SK-N-SH treated with all-trans-retinoic acid at 6 μM for 48 hours (cell line): ENCODE measurements around the gene ABCC1.

Source experiments
- ATAC-seq: fragments of 200-7000 bp; cut with Tn5 transposase; 3 replicates; pipeline ENCODE4 v1.9.1; 2020; ENCODE audit warnings: mild to moderate bottlenecking, moderate library complexity
- BACH2 ChIP-seq: fragments of 250-450 bp; sonication (Bioruptor Pico); IDR thresholded peaks from 2 replicates; pipeline ENCODE4 v1.9.0; 2021; ENCODE audit warnings: mild to moderate bottlenecking, borderline replicate concordance
- ESRRG ChIP-seq: fragments of 250-450 bp; sonication (Bioruptor Pico); IDR thresholded peaks from 2 replicates; pipeline ENCODE4 v1.6.1; 2021; ENCODE audit warnings: mild to moderate bottlenecking
- GLIS3 ChIP-seq: fragments of 250-450 bp; sonication (Bioruptor Pico); IDR thresholded peaks from 2 replicates; pipeline ENCODE4 v1.5.0; 2020; ENCODE audit warnings: mild to moderate bottlenecking, moderate library complexity
- OSR1 ChIP-seq: fragments of 250-450 bp; sonication (Bioruptor Pico); IDR thresholded peaks from 2 replicates; pipeline ENCODE4 v1.8.0; 2022; ENCODE audit warnings: moderate library complexity, mild to moderate bottlenecking, inconsistent platforms
- PPARA ChIP-seq: fragments of 250-450 bp; sonication (Bioruptor Pico); IDR thresholded peaks from 2 replicates; pipeline ENCODE4 v1.5.0; 2020; ENCODE audit warnings: mild to moderate bottlenecking, borderline replicate concordance
- SNAI2 ChIP-seq: fragments of 250-450 bp; sonication (Bioruptor Pico); IDR thresholded peaks from 2 replicates; pipeline ENCODE4 v1.5.0; 2020; ENCODE audit warnings: mild to moderate bottlenecking, moderate library complexity
- TCF4 ChIP-seq: fragments of 250-450 bp; sonication (Bioruptor Pico); IDR thresholded peaks from 2 replicates; pipeline ENCODE4 v1.8.0; 2021; ENCODE audit warnings: mild to moderate bottlenecking, moderate library complexity, borderline replicate concordance
- TOX ChIP-seq: fragments of 250-450 bp; sonication (Bioruptor Pico); IDR thresholded peaks from 2 replicates; pipeline ENCODE4 v1.8.0; 2021; ENCODE audit warnings: mild to moderate bottlenecking, moderate library complexity, borderline replicate concordance
- ZC3H10 ChIP-seq: fragments of 250-450 bp; sonication (Bioruptor Pico); IDR thresholded peaks from 2 replicates; pipeline ENCODE4 v1.5.1; 2021; ENCODE audit warnings: mild to moderate bottlenecking, moderate library complexity
- ZFP3 ChIP-seq: fragments of 250-450 bp; sonication (Bioruptor Pico); IDR thresholded peaks from 2 replicates; pipeline ENCODE4 v1.5.0; 2020; ENCODE audit warnings: mild to moderate bottlenecking, moderate library complexity
- ZFP30 ChIP-seq: fragments of 450-650 bp; formaldehyde crosslinking; IDR thresholded peaks from 2 replicates; pipeline ENCODE4 v1.5.0; 2022; ENCODE audit warnings: mild to moderate bottlenecking, moderate library complexity
- ZNF565 ChIP-seq: fragments of 450-650 bp; formaldehyde crosslinking; conservative IDR thresholded peaks from 2 replicates; pipeline ENCODE4 v1.5.0; 2020; ENCODE audit warnings: low read depth, mild to moderate bottlenecking, moderate library complexity
- ZNF70 ChIP-seq: fragments of 450-650 bp; formaldehyde crosslinking; IDR thresholded peaks from 2 replicates; pipeline ENCODE4 v1.5.0; 2020; ENCODE audit warnings: mild to moderate bottlenecking, moderate library complexity
- TF ChIP-seq, protein P1 (sequence below): fragments of 250-450 bp; sonication (Bioruptor Pico); IDR thresholded peaks from 2 replicates; pipeline ENCODE4 v1.5.1; 2021; ENCODE audit warnings: mild to moderate bottlenecking, moderate library complexity
- TF ChIP-seq, protein P2 (sequence below): fragments of 250-450 bp; sonication (Bioruptor Pico); IDR thresholded peaks from 2 replicates; pipeline ENCODE4 v1.5.0; 2020; ENCODE audit warnings: mild to moderate bottlenecking, moderate library complexity
- TF ChIP-seq, protein P3 (sequence below): fragments of 250-450 bp; sonication (Bioruptor Pico); IDR thresholded peaks from 2 replicates; pipeline ENCODE4 v1.8.0; 2021; ENCODE audit warnings: low read depth, mild to moderate bottlenecking, moderate library complexity, borderline replicate concordance
- TF ChIP-seq, protein P4 (sequence below): fragments of 250-450 bp; sonication (Bioruptor Pico); IDR thresholded peaks from 2 replicates; pipeline ENCODE4 v1.8.0; 2020; ENCODE audit warnings: mild to moderate bottlenecking, moderate library complexity, borderline replicate concordance
- TF ChIP-seq, protein P5 (sequence below): fragments of 250-450 bp; sonication (Bioruptor Pico); IDR thresholded peaks from 2 replicates; pipeline ENCODE4 v1.5.1; 2020; ENCODE audit warnings: low read depth, mild to moderate bottlenecking, moderate library complexity

ABCC1 gene

DNA sequence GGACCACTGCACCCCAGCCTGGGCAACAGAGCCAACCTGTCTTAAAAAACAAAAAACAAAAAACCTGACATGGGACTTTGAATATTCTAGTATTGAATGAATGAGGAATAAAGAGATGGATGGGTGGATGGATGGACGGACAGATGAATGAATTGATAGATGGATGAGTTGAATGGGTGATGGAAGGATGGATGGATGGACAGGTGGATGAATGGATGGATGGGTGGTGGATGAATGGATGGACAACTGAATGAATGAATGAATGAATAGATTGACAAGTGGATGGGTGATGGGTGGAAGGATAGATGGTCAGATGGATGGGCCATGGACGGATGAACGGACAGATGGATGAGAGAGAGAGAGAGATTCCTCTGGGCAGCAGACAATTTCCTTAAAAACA is 38.2 kb upstream of the ABCC1 start:
- no peak for ATAC-seq
- no peak for TF ChIP-seq ZNF565 (CRISPR knock-in tag)
- no peak for TF ChIP-seq TOX (CRISPR knock-in tag)
- no peak for TF ChIP-seq TCF4 (CRISPR knock-in tag)
- TF ChIP-seq ZC3H10: no peak
- no peak for TF ChIP-seq ESRRG (CRISPR knock-in tag)
- TF ChIP-seq ZFP30 (CRISPR knock-in tag): no peak
- TF ChIP-seq ZFP3: no peak
- TF ChIP-seq ZNF70 (CRISPR knock-in tag): no peak
- TF ChIP-seq, protein P1, sequence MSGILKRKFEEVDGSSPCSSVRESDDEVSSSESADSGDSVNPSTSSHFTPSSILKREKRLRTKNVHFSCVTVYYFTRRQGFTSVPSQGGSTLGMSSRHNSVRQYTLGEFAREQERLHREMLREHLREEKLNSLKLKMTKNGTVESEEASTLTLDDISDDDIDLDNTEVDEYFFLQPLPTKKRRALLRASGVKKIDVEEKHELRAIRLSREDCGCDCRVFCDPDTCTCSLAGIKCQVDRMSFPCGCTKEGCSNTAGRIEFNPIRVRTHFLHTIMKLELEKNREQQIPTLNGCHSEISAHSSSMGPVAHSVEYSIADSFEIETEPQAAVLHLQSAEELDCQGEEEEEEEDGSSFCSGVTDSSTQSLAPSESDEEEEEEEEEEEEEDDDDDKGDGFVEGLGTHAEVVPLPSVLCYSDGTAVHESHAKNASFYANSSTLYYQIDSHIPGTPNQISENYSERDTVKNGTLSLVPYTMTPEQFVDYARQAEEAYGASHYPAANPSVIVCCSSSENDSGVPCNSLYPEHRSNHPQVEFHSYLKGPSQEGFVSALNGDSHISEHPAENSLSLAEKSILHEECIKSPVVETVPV: no peak
- no peak for TF ChIP-seq PPARA
- TF ChIP-seq, protein P2, sequence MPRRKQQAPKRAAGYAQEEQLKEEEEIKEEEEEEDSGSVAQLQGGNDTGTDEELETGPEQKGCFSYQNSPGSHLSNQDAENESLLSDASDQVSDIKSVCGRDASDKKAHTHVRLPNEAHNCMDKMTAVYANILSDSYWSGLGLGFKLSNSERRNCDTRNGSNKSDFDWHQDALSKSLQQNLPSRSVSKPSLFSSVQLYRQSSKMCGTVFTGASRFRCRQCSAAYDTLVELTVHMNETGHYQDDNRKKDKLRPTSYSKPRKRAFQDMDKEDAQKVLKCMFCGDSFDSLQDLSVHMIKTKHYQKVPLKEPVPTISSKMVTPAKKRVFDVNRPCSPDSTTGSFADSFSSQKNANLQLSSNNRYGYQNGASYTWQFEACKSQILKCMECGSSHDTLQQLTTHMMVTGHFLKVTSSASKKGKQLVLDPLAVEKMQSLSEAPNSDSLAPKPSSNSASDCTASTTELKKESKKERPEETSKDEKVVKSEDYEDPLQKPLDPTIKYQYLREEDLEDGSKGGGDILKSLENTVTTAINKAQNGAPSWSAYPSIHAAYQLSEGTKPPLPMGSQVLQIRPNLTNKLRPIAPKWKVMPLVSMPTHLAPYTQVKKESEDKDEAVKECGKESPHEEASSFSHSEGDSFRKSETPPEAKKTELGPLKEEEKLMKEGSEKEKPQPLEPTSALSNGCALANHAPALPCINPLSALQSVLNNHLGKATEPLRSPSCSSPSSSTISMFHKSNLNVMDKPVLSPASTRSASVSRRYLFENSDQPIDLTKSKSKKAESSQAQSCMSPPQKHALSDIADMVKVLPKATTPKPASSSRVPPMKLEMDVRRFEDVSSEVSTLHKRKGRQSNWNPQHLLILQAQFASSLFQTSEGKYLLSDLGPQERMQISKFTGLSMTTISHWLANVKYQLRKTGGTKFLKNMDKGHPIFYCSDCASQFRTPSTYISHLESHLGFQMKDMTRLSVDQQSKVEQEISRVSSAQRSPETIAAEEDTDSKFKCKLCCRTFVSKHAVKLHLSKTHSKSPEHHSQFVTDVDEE (CRISPR knock-in tag): no peak
- TF ChIP-seq BACH2 (CRISPR knock-in tag): no peak
- TF ChIP-seq, protein P3, sequence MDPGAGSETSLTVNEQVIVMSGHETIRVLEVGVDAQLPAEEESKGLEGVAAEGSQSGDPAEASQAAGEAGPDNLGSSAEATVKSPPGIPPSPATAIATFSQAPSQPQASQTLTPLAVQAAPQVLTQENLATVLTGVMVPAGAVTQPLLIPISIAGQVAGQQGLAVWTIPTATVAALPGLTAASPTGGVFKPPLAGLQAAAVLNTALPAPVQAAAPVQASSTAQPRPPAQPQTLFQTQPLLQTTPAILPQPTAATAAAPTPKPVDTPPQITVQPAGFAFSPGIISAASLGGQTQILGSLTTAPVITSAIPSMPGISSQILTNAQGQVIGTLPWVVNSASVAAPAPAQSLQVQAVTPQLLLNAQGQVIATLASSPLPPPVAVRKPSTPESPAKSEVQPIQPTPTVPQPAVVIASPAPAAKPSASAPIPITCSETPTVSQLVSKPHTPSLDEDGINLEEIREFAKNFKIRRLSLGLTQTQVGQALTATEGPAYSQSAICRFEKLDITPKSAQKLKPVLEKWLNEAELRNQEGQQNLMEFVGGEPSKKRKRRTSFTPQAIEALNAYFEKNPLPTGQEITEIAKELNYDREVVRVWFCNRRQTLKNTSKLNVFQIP (CRISPR knock-in tag): no peak
- TF ChIP-seq GLIS3 (CRISPR knock-in tag): no peak
- no peak for TF ChIP-seq OSR1 (CRISPR knock-in tag)
- TF ChIP-seq, protein P4, sequence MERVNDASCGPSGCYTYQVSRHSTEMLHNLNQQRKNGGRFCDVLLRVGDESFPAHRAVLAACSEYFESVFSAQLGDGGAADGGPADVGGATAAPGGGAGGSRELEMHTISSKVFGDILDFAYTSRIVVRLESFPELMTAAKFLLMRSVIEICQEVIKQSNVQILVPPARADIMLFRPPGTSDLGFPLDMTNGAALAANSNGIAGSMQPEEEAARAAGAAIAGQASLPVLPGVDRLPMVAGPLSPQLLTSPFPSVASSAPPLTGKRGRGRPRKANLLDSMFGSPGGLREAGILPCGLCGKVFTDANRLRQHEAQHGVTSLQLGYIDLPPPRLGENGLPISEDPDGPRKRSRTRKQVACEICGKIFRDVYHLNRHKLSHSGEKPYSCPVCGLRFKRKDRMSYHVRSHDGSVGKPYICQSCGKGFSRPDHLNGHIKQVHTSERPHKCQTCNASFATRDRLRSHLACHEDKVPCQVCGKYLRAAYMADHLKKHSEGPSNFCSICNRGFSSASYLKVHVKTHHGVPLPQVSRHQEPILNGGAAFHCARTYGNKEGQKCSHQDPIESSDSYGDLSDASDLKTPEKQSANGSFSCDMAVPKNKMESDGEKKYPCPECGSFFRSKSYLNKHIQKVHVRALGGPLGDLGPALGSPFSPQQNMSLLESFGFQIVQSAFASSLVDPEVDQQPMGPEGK (CRISPR knock-in tag): no peak

DNA sequence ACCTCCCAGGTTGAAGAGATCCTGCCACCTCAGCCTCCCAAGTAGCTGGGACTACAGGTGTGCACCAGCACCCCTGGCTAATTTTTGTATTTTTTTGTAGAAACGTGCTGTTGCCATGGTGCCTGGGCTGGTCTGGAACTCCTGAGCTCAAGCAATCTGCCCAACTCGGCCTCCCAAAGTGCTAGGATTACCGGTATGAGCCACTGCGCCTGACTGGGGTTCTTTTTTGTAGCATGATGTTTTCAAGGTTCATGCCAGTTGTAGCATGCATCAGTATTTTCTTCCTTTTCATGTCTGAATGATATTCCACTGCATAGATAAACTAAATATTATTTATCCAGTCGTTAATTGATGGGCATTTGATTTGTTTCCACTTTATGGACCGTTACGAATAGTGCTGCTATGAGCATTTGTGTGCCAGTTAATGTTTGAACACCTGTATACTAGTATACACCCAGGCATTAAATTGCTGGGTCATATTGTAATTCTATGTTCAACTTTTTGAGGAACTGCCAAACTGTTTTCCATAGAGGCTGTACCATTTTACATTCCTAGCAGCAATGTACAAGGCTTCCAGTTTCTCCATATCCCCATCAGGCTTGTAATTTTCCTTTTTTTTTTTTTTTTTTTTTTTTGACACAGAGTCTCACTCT is 36.2 kb upstream of the ABCC1 start:
- ATAC-seq: no peak
- no peak for TF ChIP-seq ZNF565 (CRISPR knock-in tag)
- TF ChIP-seq SNAI2: no peak
- TF ChIP-seq, protein P4 (CRISPR knock-in tag): no peak
- TF ChIP-seq BACH2 (CRISPR knock-in tag): no peak
- TF ChIP-seq PPARA: no peak
- no peak for TF ChIP-seq ZNF70 (CRISPR knock-in tag)

DNA sequence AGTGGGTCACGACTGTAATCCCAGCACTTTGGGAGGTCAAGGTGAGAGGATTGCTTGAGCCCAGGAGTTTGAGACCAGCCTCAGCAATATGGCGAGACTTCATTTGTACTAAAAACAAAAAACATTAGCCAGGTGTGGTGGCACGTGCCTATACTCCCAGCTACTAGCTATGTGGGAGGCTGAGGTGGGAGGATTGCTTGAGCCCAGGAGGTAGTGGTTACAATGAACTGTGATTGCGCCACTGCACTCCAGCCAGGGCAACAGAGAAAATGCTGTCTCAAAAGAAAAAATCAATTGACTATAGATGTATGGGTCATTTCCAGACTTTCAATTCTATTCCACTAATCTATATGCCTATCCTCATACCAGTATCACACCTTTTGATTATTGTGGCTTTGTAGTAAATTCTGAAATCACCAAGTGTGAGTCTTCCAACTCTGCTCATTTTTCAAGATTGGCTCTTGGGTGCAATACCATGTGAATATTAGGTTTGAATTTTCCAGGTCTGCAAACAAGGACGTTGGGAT is 33.8 kb upstream of the ABCC1 start:
- no peak for ATAC-seq
- TF ChIP-seq, protein P1: no peak
- no peak for TF ChIP-seq OSR1 (CRISPR knock-in tag)
- TF ChIP-seq, protein P5, sequence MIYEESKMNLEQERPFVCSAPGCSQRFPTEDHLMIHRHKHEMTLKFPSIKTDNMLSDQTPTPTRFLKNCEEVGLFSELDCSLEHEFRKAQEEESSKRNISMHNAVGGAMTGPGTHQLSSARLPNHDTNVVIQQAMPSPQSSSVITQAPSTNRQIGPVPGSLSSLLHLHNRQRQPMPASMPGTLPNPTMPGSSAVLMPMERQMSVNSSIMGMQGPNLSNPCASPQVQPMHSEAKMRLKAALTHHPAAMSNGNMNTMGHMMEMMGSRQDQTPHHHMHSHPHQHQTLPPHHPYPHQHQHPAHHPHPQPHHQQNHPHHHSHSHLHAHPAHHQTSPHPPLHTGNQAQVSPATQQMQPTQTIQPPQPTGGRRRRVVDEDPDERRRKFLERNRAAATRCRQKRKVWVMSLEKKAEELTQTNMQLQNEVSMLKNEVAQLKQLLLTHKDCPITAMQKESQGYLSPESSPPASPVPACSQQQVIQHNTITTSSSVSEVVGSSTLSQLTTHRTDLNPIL (CRISPR knock-in tag): no peak
